ENCODE measurements around the gene CYTH3. TPM values are rescaled to one million over a fixed set of nuclear protein-coding genes. Genes with fewer than 3 reads are reported as not detected.
"Not testable (repeated sequence)": the region's sequence is repeated elsewhere in the genome, so short reads cannot be mapped to it uniquely, and the experiment has no call there.

CYTH3 gene
- total RNA-seq, 1 experiment from 2014 or later: 29.1 TPM

DNA sequence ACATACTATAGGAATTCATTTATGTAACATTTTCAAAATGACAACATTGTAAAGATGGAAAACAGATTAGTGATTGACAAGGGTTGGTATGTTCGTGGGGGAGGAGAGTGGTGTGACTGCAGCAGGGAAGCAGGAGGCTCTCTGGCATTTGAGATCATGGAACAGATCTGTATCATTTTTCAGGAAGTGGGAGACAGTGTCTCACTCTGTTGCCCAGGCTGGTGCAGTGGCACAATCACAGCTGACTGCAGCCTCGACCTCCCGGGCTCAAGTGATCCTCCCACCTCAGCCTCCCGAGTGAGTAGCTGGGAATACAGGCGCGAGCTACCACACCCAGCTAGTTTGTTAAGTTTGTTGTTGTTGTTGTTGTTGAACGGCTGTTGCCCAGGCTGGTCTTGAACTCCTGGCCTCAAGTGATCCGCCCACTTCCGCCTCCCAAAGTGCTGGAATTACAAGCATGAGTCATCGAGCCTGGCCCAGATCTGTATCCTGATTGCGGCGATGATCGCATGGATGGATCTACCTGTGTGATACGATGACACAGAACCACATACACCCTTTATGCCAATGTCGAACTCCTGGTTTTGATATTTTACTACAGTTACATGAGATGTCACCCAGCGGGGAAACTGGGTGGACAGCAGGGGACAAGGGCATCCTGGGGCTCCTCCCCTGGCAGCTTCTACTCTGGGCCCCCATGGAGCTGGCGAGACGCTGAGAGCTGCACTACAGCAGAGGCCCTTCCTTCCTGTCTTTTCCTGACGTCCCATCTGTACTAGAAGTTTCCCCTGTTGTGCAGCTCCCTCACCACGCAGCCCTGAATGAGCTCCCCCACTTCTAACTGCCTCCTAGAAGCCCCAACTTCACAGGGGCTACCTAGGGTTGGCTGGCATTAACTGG, 12.3 kb upstream of the CYTH3 start:
- TF ChIP-seq, protein P1, sequence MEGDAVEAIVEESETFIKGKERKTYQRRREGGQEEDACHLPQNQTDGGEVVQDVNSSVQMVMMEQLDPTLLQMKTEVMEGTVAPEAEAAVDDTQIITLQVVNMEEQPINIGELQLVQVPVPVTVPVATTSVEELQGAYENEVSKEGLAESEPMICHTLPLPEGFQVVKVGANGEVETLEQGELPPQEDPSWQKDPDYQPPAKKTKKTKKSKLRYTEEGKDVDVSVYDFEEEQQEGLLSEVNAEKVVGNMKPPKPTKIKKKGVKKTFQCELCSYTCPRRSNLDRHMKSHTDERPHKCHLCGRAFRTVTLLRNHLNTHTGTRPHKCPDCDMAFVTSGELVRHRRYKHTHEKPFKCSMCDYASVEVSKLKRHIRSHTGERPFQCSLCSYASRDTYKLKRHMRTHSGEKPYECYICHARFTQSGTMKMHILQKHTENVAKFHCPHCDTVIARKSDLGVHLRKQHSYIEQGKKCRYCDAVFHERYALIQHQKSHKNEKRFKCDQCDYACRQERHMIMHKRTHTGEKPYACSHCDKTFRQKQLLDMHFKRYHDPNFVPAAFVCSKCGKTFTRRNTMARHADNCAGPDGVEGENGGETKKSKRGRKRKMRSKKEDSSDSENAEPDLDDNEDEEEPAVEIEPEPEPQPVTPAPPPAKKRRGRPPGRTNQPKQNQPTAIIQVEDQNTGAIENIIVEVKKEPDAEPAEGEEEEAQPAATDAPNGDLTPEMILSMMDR (IDR thresholded peaks at IDR 0.05; ENCODE audit: insufficient read depth in 1 of 2, low read depth in 1 of 2, low read length in 1 of 2, severe bottlenecking in 1 of 2, unreplicated experiment in 1 of 2): no peak
- no peak for DNase-seq
- no TSS peak for BruUV-seq (replicated peaks)
- no peaks in the 10 kb centered on the region for H3K36me3 ChIP-seq (ENCODE audit: control insufficient read depth, insufficient read depth, low read length)
- H3K4me3 Mint-ChIP-seq (ENCODE audit: unreplicated experiment): no peak overlapping the region
- H3K9me3 Mint-ChIP-seq (ENCODE audit: unreplicated experiment): peaks cover 9% of the 10 kb centered on the region
- POLR2A ChIA-PET: no interaction called here
- peaks cover 16% of the 10 kb centered on the region for H3K4me1 ChIP-seq
- intact Hi-C loops (cut with micrococcal nuclease; ENCODE audit: unreplicated experiment): no loop called here
- H3K4me1 Mint-ChIP-seq (ENCODE audit: low read depth, unreplicated experiment): peaks cover 12% of the 10 kb centered on the region
- no peak overlapping the region for H3K4me3 ChIP-seq (ENCODE audit: low read depth, low read length)
- H3K36me3 Mint-ChIP-seq (ENCODE audit: insufficient read depth, unreplicated experiment): peaks cover 14% of the 10 kb centered on the region
- CTCF ChIA-PET: no interaction called here
- H3K9me3 ChIP-seq: no peaks in the 10 kb centered on the region
- no peaks in the 10 kb centered on the region for H3K27me3 ChIP-seq (replicated peaks; ENCODE audit: control insufficient read depth, insufficient read depth, low read length)
- H3K27me3 Mint-ChIP-seq (ENCODE audit: insufficient read depth, unreplicated experiment): no peaks in the 10 kb centered on the region
- peak overlapping the region; percentile 82 for H3K27ac Mint-ChIP-seq (ENCODE audit: unreplicated experiment)

DNA sequence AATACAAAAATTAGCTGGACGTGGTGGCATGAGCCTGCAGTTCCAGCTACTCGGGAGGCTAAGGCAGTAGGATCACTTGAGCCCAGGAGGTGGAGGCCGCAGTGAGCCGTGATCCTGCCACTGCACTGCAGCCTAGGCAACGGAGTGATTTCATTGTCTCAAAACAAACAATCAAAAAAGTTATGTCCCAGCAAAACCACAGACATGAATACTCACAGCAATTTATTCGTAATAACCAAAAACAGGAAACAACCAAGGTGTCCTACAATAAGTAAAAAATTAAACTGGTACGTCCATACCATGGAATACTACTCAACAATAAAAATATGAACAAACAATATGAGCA, 11.6 kb upstream of the CYTH3 start:
- Mint-ChIP-seq H3K4me1 (ENCODE audit: low read depth, unreplicated experiment) (peaks cover 12% of the 10 kb centered on the region), H3K4me3 (ENCODE audit: unreplicated experiment) (no peak overlapping the region), H3K9me3 (ENCODE audit: unreplicated experiment) (peaks cover 9% of the 10 kb centered on the region), H3K36me3 (ENCODE audit: insufficient read depth, unreplicated experiment) (peaks cover 14% of the 10 kb centered on the region), H3K27me3 (ENCODE audit: insufficient read depth, unreplicated experiment) (no peaks in the 10 kb centered on the region), H3K27ac (ENCODE audit: unreplicated experiment) (peak overlapping the region; percentile 82)
- ChIA-PET POLR2A (no interaction called here), CTCF (no interaction called here)
- no peak for DNase-seq
- Histone ChIP-seq H3K36me3 (ENCODE audit: control insufficient read depth, insufficient read depth, low read length) (no peaks in the 10 kb centered on the region), H3K4me3 (ENCODE audit: low read depth, low read length) (no peak overlapping the region), H3K4me1 (peaks cover 16% of the 10 kb centered on the region), H3K9me3 (no peaks in the 10 kb centered on the region), H3K27me3 (replicated peaks; ENCODE audit: control insufficient read depth, insufficient read depth, low read length) (no peaks in the 10 kb centered on the region)
- BruUV-seq (replicated peaks): no TSS peak
- intact Hi-C loops (cut with micrococcal nuclease; ENCODE audit: unreplicated experiment): no loop called here
- TF ChIP-seq, protein P1 (IDR thresholded peaks at IDR 0.05; ENCODE audit: insufficient read depth in 1 of 2, low read depth in 1 of 2, low read length in 1 of 2, severe bottlenecking in 1 of 2, unreplicated experiment in 1 of 2): no peak

DNA sequence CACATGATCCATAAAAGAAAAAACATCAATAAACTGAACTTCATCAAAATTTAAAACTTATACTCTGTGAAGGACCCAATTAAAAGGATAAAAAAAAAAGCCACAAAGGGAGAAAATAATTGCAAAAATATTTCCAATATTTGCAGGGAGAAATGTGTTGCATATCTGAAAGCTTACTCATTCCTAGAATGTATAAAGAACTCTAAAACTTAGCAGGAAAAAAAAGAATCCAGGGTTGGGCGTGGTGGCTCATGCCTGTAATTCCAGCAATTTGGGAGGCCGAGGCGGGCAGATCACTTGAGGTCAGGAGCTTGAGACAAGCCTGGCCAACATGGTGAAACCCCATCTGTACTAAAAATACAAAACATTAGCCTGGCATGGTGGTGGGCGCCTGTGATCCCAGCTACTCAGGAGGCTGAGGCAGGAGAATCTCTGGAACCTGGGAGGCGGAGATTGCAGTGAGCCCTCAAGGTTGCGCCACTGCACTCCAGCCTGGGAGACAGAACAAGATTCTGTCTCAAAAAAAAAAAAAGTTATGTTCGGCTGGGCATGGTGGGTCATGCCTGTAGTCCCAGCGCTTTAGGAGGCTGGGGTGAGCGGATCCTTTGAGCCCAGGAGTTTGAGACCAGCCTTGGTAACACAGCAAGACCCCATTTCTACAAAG, 11.1 kb upstream of the CYTH3 start:
- H3K36me3 ChIP-seq (ENCODE audit: control insufficient read depth, insufficient read depth, low read length); intact Hi-C loops (cut with micrococcal nuclease; ENCODE audit: unreplicated experiment); BruUV-seq (replicated peaks); H3K4me3 Mint-ChIP-seq (ENCODE audit: unreplicated experiment); H3K9me3 ChIP-seq; H3K9me3 Mint-ChIP-seq (ENCODE audit: unreplicated experiment); H3K27me3 Mint-ChIP-seq (ENCODE audit: insufficient read depth, unreplicated experiment); H3K27me3 ChIP-seq (replicated peaks; ENCODE audit: control insufficient read depth, insufficient read depth, low read length); H3K4me3 ChIP-seq (ENCODE audit: low read depth, low read length): not testable (repeated sequence)
- Mint-ChIP-seq H3K36me3 (ENCODE audit: insufficient read depth, unreplicated experiment) (peaks cover 14% of the 10 kb centered on the region), H3K4me1 (ENCODE audit: low read depth, unreplicated experiment) (peaks cover 12% of the 10 kb centered on the region), H3K27ac (ENCODE audit: unreplicated experiment) (peak overlapping the region; percentile 82)
- ChIA-PET POLR2A (interaction anchor here (0.6 kb wide), 1 partner anchor 183 kb away, joined by 20 read pairs; no protein-coding TSS in a partner anchor), CTCF (interaction anchor here (0.6 to 0.7 kb wide), 3 partner anchors 200 to 709 kb away, joined by 3 to 5 read pairs (median 3); no protein-coding TSS in a partner anchor)
- peak; percentile 45 to 75 for DNase-seq
- H3K4me1 ChIP-seq: peaks cover 16% of the 10 kb centered on the region
